GM13977 (cell line): ENCODE measurements around the gene POLR1E.

Experiments used
- DNase-seq: peaks from one replicate; pipeline ENCODE4 v3.0.0; 2012; ENCODE audit warnings: low spot score
- in situ Hi-C: fragments of 300-500 bp; cut with MboI; formaldehyde crosslinking; loops from one replicate; pipeline ENCODE4 v1.12.0; 2022; ENCODE audit warnings: low sequenced_read_pairs, low pct_unique_long_range_greater_than_20kb, mixed read lengths, inconsistent platforms; ENCODE audit not compliant: unreplicated experiment
- TF ChIP-seq, protein P1 (sequence below): IDR thresholded peaks from 2 replicates; pipeline ENCODE4 v1.5.1; 2012; ENCODE audit warnings: mild to moderate bottlenecking, control low read depth; ENCODE audit not compliant: insufficient read depth; ENCODE audit errors: extremely low read depth, missing control alignments

POLR1E gene

DNA sequence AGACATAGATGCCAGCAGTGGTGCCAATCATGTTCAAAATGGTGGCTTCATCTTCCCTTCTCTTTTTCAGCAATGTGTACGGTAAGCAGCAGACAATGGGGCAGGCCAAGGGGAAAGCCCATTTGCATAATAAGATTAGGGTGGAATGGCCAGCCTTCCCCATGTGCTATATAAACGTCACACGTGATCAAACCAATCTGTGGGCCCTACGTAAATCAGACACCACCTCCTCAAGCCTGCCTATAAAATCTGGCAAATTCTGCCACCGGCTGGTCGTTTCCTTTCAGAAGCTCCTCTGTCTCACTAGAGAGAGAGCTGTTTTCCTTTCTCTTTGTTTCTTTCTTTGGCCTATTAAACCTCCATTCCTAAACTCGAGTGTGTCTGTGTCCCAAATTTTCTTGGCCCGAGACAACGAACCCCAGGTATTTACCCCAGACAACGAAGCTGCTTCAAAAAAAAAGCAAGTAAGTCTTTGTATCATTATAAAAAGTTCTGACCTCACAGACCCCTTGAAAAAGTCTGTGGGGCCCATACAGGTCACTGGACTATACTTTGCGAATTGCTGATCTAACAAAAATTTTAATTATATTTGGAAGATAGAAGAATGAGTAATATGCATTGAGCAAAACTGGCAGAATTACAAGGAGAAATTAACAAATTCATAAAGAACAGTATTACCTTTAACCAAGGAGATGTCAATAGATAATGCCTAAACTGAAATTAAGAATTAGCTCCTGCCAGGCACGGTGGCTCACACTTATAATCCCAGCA, 35.7 kb upstream of the POLR1E start:
- TF ChIP-seq, protein P1, sequence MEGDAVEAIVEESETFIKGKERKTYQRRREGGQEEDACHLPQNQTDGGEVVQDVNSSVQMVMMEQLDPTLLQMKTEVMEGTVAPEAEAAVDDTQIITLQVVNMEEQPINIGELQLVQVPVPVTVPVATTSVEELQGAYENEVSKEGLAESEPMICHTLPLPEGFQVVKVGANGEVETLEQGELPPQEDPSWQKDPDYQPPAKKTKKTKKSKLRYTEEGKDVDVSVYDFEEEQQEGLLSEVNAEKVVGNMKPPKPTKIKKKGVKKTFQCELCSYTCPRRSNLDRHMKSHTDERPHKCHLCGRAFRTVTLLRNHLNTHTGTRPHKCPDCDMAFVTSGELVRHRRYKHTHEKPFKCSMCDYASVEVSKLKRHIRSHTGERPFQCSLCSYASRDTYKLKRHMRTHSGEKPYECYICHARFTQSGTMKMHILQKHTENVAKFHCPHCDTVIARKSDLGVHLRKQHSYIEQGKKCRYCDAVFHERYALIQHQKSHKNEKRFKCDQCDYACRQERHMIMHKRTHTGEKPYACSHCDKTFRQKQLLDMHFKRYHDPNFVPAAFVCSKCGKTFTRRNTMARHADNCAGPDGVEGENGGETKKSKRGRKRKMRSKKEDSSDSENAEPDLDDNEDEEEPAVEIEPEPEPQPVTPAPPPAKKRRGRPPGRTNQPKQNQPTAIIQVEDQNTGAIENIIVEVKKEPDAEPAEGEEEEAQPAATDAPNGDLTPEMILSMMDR = no peak
- DNase-seq = no peak
- in situ Hi-C loops = no loop called here

- in situ Hi-C loops = no loop called here
- TF ChIP-seq, protein P1 = no peak
- no peak for DNase-seq
Observed at GRCh38 chr9:37451628-37452027, 34.1 kb upstream of the POLR1E start.

DNA sequence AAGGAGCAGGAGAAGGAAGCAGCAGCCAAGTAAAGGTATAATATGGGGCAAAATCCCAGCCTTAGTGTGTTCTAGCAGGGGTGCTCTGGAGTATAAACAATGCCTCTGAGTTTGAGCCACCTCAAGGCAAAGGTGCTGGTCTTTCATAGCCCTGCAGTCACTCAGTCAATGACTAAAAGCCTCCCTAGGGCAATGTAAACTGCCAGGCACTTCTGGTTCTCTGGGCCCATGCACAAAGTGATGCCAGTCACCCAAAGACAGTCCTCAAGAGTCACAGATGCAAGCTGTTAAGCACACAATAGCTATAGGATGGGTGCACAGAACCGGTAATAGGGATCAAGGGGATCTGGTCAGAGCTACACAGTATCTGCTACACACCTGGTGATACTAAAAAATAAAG, 33.1 kb upstream of the POLR1E start:
- in situ Hi-C loops = no loop called here
- TF ChIP-seq, protein P1 = no peak
- no peak for DNase-seq

GRCh38 chr9:37453827-37454226, 31.9 kb upstream of the POLR1E start:
- in situ Hi-C loops = no loop called here
- TF ChIP-seq, protein P1 = no peak
- no peak for DNase-seq

DNA sequence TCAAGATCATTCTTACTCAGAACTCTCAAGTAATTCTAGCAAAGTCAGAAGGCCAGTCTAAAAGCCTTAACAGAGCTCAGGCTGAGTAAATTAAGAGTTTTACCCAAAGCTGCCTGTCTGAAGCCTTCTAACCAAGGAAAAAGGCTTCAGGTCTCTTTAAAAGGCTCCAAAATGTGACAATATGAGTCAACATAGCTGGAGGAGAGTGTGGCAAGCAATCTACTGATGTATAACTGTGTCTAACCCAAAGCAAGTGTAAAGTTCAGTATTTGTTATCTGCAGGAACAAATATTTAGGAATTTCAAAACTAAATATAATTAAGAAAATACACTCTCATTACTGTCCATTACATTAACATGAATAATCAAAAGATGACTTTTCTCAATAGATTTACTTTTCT, 31.5 kb upstream of the POLR1E start:
- in situ Hi-C loops = no loop called here
- no peak for DNase-seq
- TF ChIP-seq, protein P1 = no peak

GRCh38 chr9:37455884-37456647, 29.7 kb upstream of the POLR1E start:
- DNase-seq = no peak
- TF ChIP-seq, protein P1 = no peak
- in situ Hi-C loops = no loop called here
